ENCODE measurements around the gene HAO1. TPM values are rescaled to one million over a fixed set of nuclear protein-coding genes. Genes with fewer than 3 reads are reported as not detected.

The HAO1 gene
- total RNA-seq, 1 donor from 2014 or later = not detected

GRCh38 chr20:7912551-7912950 is 27.7 kb downstream of the HAO1 start:
- Mint-ChIP-seq H3K4me1 (no peaks in the 10 kb centered on the region), H3K27me3 (peaks cover 2% of the 10 kb centered on the region), H3K9me3 (no peaks in the 10 kb centered on the region), H3K4me3 (no peak overlapping the region), H3K27ac (no peak overlapping the region), H3K36me3 (ENCODE audit: low read depth) (no peaks in the 10 kb centered on the region)
- ATAC-seq (ENCODE audit: low read depth) = no peak
- no peak for DNase-seq
- ChIA-PET CTCF (no interaction called here), POLR2A (no interaction called here)
- TF ChIP-seq, protein P1, sequence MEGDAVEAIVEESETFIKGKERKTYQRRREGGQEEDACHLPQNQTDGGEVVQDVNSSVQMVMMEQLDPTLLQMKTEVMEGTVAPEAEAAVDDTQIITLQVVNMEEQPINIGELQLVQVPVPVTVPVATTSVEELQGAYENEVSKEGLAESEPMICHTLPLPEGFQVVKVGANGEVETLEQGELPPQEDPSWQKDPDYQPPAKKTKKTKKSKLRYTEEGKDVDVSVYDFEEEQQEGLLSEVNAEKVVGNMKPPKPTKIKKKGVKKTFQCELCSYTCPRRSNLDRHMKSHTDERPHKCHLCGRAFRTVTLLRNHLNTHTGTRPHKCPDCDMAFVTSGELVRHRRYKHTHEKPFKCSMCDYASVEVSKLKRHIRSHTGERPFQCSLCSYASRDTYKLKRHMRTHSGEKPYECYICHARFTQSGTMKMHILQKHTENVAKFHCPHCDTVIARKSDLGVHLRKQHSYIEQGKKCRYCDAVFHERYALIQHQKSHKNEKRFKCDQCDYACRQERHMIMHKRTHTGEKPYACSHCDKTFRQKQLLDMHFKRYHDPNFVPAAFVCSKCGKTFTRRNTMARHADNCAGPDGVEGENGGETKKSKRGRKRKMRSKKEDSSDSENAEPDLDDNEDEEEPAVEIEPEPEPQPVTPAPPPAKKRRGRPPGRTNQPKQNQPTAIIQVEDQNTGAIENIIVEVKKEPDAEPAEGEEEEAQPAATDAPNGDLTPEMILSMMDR (IDR thresholded peaks at IDR 0.05) = no peak
- intact Hi-C loops (cut with micrococcal nuclease) = no loop called here

DNA sequence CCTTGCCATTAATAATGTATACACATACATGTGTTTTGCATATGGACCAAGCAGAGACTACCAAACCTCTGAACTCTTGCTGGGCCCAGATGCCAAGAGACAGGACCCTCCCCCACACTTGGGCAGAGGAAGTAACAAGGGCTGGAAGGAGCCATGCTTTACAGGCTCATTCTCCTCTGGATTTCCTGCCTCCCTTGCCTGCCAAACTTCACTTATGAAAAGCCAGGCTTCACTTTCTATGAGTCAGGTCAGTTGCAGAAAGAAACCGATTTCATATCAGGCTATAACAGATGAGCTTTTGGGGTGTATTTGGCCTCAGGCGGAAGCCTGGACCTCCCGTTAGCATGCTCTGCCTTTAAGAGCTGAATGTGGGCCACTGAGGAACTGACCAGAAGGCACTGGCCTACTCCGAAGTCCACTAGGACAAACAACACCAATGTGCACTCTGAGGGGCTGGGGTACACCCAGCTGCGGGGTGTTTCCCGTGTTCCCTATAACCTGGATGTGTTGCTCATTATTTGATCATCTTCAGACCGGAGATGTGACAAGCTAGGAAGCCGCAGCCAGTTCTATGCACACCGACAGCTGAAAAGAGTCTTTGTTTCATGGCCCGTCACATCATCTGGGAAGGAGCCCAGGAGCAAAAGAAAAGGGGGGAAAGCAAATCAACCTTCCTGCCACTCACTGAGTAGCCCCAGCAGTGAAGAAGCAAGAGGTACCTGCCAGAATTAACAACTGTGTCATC is 28.5 kb downstream of the HAO1 start:
- CTCF ChIA-PET = no interaction called here
- POLR2A ChIA-PET = no interaction called here
- H3K9me3 Mint-ChIP-seq = no peaks in the 10 kb centered on the region
- DNase-seq (no peak), ATAC-seq (ENCODE audit: low read depth) (no peak)
- TF ChIP-seq, protein P1 (IDR thresholded peaks at IDR 0.05) = no peak
- no peaks in the 10 kb centered on the region for H3K27me3 Mint-ChIP-seq
- H3K27ac Mint-ChIP-seq = no peak overlapping the region
- H3K4me3 Mint-ChIP-seq = no peak overlapping the region
- H3K36me3 Mint-ChIP-seq (ENCODE audit: low read depth) = no peaks in the 10 kb centered on the region
- intact Hi-C loops (cut with micrococcal nuclease) = no loop called here
- no peaks in the 10 kb centered on the region for H3K4me1 Mint-ChIP-seq

GRCh38 chr20:7908905-7909304 is 31.4 kb downstream of the HAO1 start:
- no peaks in the 10 kb centered on the region for H3K36me3 Mint-ChIP-seq (ENCODE audit: low read depth)
- CTCF ChIA-PET = interaction anchor here (1.1 kb wide), 1 partner anchor 813 kb away, joined by 3 read pairs; no protein-coding TSS in a partner anchor
- no peak for DNase-seq
- no peak for ATAC-seq (ENCODE audit: low read depth)
- intact Hi-C loops (cut with micrococcal nuclease) = no loop called here
- H3K4me3 Mint-ChIP-seq = no peak overlapping the region
- H3K9me3 Mint-ChIP-seq = no peaks in the 10 kb centered on the region
- TF ChIP-seq, protein P1 (IDR thresholded peaks at IDR 0.05) = no peak
- POLR2A ChIA-PET = no interaction called here
- no peaks in the 10 kb centered on the region for H3K27me3 Mint-ChIP-seq
- no peaks in the 10 kb centered on the region for H3K4me1 Mint-ChIP-seq
- H3K27ac Mint-ChIP-seq = no peak overlapping the region

DNA sequence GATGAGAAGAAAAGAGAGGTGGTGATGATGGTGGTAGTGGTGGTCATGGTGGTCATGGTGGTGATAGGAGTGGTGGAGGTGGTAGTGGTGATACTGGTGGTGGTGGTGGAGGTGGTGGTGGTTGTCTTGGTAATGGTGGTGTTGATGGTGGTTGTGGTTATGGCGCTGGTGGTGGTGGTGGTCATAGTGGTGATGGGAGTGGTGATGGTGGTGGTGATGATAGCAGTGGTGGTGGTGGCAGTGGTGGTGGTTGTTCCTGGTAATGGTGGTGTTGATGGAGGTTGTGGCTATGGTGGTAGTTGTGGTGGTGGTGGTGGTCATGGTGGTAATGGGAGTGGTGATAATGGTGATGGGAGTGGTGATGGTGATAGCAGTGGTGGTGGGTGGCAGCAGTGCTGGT is 36.8 kb downstream of the HAO1 start:
- Mint-ChIP-seq H3K27ac (no peak overlapping the region), H3K4me1 (no peaks in the 10 kb centered on the region), H3K36me3 (ENCODE audit: low read depth) (no peaks in the 10 kb centered on the region), H3K27me3 (no peaks in the 10 kb centered on the region), H3K9me3 (no peaks in the 10 kb centered on the region), H3K4me3 (no peak overlapping the region)
- ChIA-PET CTCF (no interaction called here), POLR2A (no interaction called here)
- intact Hi-C loops (cut with micrococcal nuclease) = no loop called here
- DNase-seq (no peak), ATAC-seq (ENCODE audit: low read depth) (no peak)
- TF ChIP-seq, protein P1 (IDR thresholded peaks at IDR 0.05) = no peak

- POLR2A ChIA-PET = no interaction called here
- ATAC-seq (ENCODE audit: low read depth) (no peak), DNase-seq (no peak)
- CTCF ChIA-PET = no interaction called here
- TF ChIP-seq, protein P1 (IDR thresholded peaks at IDR 0.05) = no peak
- H3K27me3 Mint-ChIP-seq = no peaks in the 10 kb centered on the region
- H3K27ac Mint-ChIP-seq = no peak overlapping the region
- intact Hi-C loops (cut with micrococcal nuclease) = no loop called here
- H3K4me1 Mint-ChIP-seq = no peaks in the 10 kb centered on the region
- H3K9me3 Mint-ChIP-seq = no peaks in the 10 kb centered on the region
- no peaks in the 10 kb centered on the region for H3K36me3 Mint-ChIP-seq (ENCODE audit: low read depth)
- H3K4me3 Mint-ChIP-seq = no peak overlapping the region
Observed at GRCh38 chr20:7902879-7903278, 37.4 kb downstream of the HAO1 start.
